Gastrocnemius medialis (tissue), 4 donors: ENCODE results near the gene DHRS7B. TPM values are rescaled to one million over a fixed set of nuclear protein-coding genes. Genes with fewer than 3 reads are reported as not detected.
"Not testable (repeated sequence)": the region's sequence is repeated elsewhere in the genome, so short reads cannot be mapped to it uniquely, and the experiment has no call there.

Experiments used
- ATAC-seq, 2 donors: fragments of 150-250 bp; one replicate each; pipeline ENCODE4 v1.9.1; 2016
- DNase-seq, 2 donors: peaks; one replicate each; pipeline ENCODE4 v3.0.0-alpha.2; 2019
- H3K27ac ChIP-seq, 4 donors: fragments of 200-600 bp; sonication (generic); 1 replicate in 1 of 4; 2 replicates in 3 of 4; pipeline ENCODE4 v1.5.1; 2016 to 2018; ENCODE audit warnings: mild to moderate bottlenecking in 2 of 4, moderate library complexity in 1 of 4
- H3K27me3 ChIP-seq, 3 donors: fragments of 200-600 bp; sonication (generic) in 2 of 3; 1 replicate in 1 of 3; 2 replicates in 2 of 3; pipeline versions ENCODE4 v1.5.1 to v1.6.0; 2016 to 2019; ENCODE audit warnings: mild to moderate bottlenecking in 1 of 3, moderate library complexity in 1 of 3
- H3K36me3 ChIP-seq, 2 donors: fragments of 200-600 bp; sonication (generic) in 1 of 2; one replicate each; pipeline ENCODE4 v1.5.1; 2017 to 2018
- H3K4me1 ChIP-seq, 2 donors: fragments of 200-600 bp; sonication (generic) in 1 of 2; one replicate each; pipeline ENCODE4 v1.5.1; 2016 to 2017; ENCODE audit warnings: mild to moderate bottlenecking in 2 of 2
- H3K4me3 ChIP-seq, 4 donors: fragments of 200-600 bp; sonication (generic) in 3 of 4; 1 replicate in 1 of 4; 2 replicates in 3 of 4; pipeline ENCODE4 v1.5.1; 2016 to 2019; ENCODE audit warnings: mild to moderate bottlenecking in 2 of 4
- H3K9me3 ChIP-seq, 3 donors: fragments of 200-600 bp; sonication (generic) in 2 of 3; 1 replicate in 1 of 3; 2 replicates in 2 of 3; pipeline ENCODE4 v1.5.1; 2016 to 2019
- CTCF ChIP-seq, 5 experiments: fragments of 450-650 bp in 3 of 5; fragments of 200-600 bp in 2 of 5; sonication (generic) in 2 of 5; IDR thresholded peaks in 4 of 5; conservative IDR thresholded peaks in 1 of 5; 1 replicate in 4 of 5; 2 replicates in 1 of 5; pipeline ENCODE4 v1.5.1; 2016 to 2019; ENCODE audit warnings: antibody characterized with exemption in 5 of 5, mild to moderate bottlenecking in 3 of 5, moderate library complexity in 3 of 5
- POLR2A ChIP-seq, 2 donors: fragments of 450-650 bp; IDR thresholded peaks; one replicate each; pipeline ENCODE4 v1.6.1; 2017; ENCODE audit warnings: antibody characterized with exemption in 2 of 2, mild to moderate bottlenecking in 2 of 2, moderate library complexity in 2 of 2
- in situ Hi-C, 4 donors: fragments of 200-750 bp; cut with MboI; loops; one replicate each; pipeline versions ENCODE4 v1.15.0 to v1.8.0; 2017; ENCODE audit warnings: low sequenced_read_pairs in 4 of 4
- intact Hi-C: fragments of 100-400 bp; cut with DNase I; formaldehyde crosslinking; loops from one replicate; pipeline ENCODE4 v1.15.1; 2023; ENCODE audit warnings: low total_unique reads
- total RNA-seq, 4 donors: library from RNA; depleted of rRNA; stranded (reverse); fragments of >200 nt; gene quantifications; one replicate each; pipeline versions ENCODE4 v1.1.0 to v1.2.3, GENCODE V29; 2016

Gene DHRS7B
- total RNA-seq, 4 donors from 2014 or later: 35.7 to 73.2 (median 43.2) TPM

DNA sequence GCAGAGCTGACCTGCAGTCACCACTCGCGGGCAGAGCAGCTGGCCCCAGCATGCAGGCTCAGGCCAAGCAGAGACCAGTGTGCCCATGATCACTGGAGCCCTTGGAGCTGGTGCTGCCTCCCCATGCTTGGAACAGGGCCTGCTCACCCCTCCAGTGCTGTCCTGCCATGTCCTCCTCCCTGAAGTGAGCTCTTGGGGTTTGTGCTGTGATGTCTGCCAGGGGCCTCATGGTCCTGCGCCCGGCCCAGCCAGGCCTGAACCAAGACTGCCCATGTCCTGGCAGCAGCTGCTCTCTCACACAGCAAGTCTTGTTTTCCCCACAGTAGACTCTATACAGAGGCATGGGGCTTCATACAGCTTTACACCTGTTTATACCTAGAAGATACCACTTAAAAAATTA, 62.6 kb downstream of the DHRS7B start:
- no peak for ATAC-seq

GRCh38 chr17:21190078-21190477, 63.3 kb downstream of the DHRS7B start:
- no peak for DNase-seq
- ATAC-seq: no peak
- no peaks in the 10 kb centered on the region for H3K27me3 ChIP-seq
- H3K4me1 ChIP-seq: peaks cover 40 to 69% of the 10 kb centered on the region in 2 donors
- peak overlapping the region in 2 of 4 donors; percentile 94 to 98 for H3K27ac ChIP-seq
- peaks cover 0 to 16% of the 10 kb centered on the region in 2 donors for H3K36me3 ChIP-seq
- intact Hi-C loops: no loop called here
- in situ Hi-C loops: no loop called here
- TF ChIP-seq CTCF (IDR thresholded peaks at IDR 0.05 in 4 of 5, conservative IDR thresholded peaks at IDR 0.05 in 1 of 5) (no peak), POLR2A (IDR thresholded peaks at IDR 0.05) (no peak)
- H3K4me3 ChIP-seq: no peak overlapping the region
- H3K9me3 ChIP-seq: no peaks in the 10 kb centered on the region

More for the DNA sequence above, 62.6 kb downstream of the DHRS7B start:
- no peaks in the 10 kb centered on the region for H3K27me3 ChIP-seq
- TF ChIP-seq POLR2A (IDR thresholded peaks at IDR 0.05) (no peak), CTCF (IDR thresholded peaks at IDR 0.05 in 4 of 5, conservative IDR thresholded peaks at IDR 0.05 in 1 of 5) (no peak)
- peak overlapping the region; percentile 44 to 98 (median 70) for H3K27ac ChIP-seq
- intact Hi-C loops: no loop called here
- H3K9me3 ChIP-seq: no peaks in the 10 kb centered on the region
- DNase-seq: no peak
- peaks cover 0 to 18% of the 10 kb centered on the region in 2 donors for H3K36me3 ChIP-seq
- in situ Hi-C loops: no loop called here
- no peak overlapping the region for H3K4me3 ChIP-seq
- H3K4me1 ChIP-seq: peaks cover 39 to 69% of the 10 kb centered on the region in 2 donors

- Histone ChIP-seq H3K27me3 (no peaks in the 10 kb centered on the region), H3K27ac (peak overlapping the region; percentile 58 to 98 (median 87)), H3K36me3 (peaks cover 0 to 1% of the 10 kb centered on the region in 2 donors), H3K4me1 (peaks cover 44 to 68% of the 10 kb centered on the region in 2 donors), H3K4me3 (no peak overlapping the region), H3K9me3 (no peaks in the 10 kb centered on the region)
- in situ Hi-C loops (no loop called here), intact Hi-C loops (no loop called here)
- DNase-seq: no peak
- TF ChIP-seq POLR2A (IDR thresholded peaks at IDR 0.05) (no peak), CTCF (IDR thresholded peaks at IDR 0.05 in 4 of 5, conservative IDR thresholded peaks at IDR 0.05 in 1 of 5) (no peak)
- ATAC-seq: no peak
Measured at GRCh38 chr17:21191698-21192097, 64.9 kb downstream of the DHRS7B start.

GRCh38 chr17:21192414-21192813, 65.7 kb downstream of the DHRS7B start:
- H3K4me3 ChIP-seq, in situ Hi-C loops, H3K36me3 ChIP-seq, H3K27me3 ChIP-seq, intact Hi-C loops, H3K9me3 ChIP-seq: not testable (repeated sequence)
- Histone ChIP-seq H3K27ac (peak overlapping the region; percentile 58 to 98 (median 87)), H3K4me1 (peaks cover 49 to 68% of the 10 kb centered on the region in 2 donors)
- peak in 1 of 2 donors; percentile 63 for DNase-seq
- ATAC-seq: peak; percentile 80 to 81

DNA sequence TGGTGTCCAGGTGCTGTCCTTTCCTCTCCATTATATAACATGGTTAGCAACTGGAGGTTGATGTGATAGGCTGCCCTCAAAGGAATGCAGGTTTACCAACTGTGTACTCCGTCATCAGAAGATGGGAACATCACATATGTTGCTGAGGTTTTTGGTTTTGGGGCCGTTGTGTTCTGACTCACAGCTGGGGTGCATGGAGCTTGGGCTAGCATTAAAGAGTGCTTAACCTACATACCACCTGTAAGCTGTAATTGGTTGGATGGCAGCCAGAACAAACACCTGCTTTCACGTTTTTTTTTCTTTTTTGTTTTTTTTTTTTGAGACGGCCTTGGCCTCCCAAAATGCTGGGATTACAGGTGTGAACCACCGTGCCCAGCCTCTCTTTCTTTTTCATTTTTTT, 66.3 kb downstream of the DHRS7B start:
- intact Hi-C loops: no loop called here
- peak overlapping the region; percentile 58 to 98 (median 87) for H3K27ac ChIP-seq

More for the DNA sequence above, 66.3 kb downstream of the DHRS7B start:
- in situ Hi-C loops: no loop called here
- H3K4me3 ChIP-seq: no peak overlapping the region
- H3K9me3 ChIP-seq: no peaks in the 10 kb centered on the region
- H3K27me3 ChIP-seq: no peaks in the 10 kb centered on the region
- peaks cover 49 to 74% of the 10 kb centered on the region in 2 donors for H3K4me1 ChIP-seq
- TF ChIP-seq CTCF (IDR thresholded peaks at IDR 0.05 in 4 of 5, conservative IDR thresholded peaks at IDR 0.05 in 1 of 5) (no peak), POLR2A (IDR thresholded peaks at IDR 0.05) (no peak)
- ATAC-seq (peak; percentile 7 to 15), DNase-seq (no peak)
- peaks cover 0 to 13% of the 10 kb centered on the region in 2 donors for H3K36me3 ChIP-seq
